HG03159 (cell line): ENCODE data around the gene MTR.

Source experiments
- ATAC-seq: cut with Tn5 transposase; IDR thresholded peaks from one replicate; pipeline ENCODE4 v1.9.1; 2021; ENCODE audit warnings: mild to moderate bottlenecking, moderate library complexity; ENCODE audit not compliant: unreplicated experiment

Gene MTR

DNA sequence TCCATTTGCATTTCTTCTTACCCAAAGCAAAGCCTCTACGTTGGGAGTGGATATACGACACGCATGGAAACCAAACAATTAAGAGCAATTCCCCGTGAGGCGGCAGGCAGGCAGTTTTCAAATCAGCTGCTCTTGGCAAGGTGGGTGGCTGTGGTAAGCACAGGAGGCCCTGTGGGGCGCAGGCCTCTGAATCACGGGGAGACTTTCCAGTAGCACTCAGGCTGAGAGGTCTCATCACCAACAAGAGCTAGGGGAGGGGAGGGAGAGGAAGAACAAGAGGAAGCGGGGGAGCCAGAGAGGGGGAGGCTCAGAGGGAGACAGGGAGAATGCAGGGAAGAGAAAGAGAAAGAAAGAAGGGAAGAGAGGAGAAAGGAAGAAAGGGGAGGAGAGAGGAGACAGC is 152.7 kb downstream of the MTR start:
- ATAC-seq = no peak

- ATAC-seq = no peak
Measured at GRCh38 chr1:236948381-236948780, 153.3 kb downstream of the MTR start.

DNA sequence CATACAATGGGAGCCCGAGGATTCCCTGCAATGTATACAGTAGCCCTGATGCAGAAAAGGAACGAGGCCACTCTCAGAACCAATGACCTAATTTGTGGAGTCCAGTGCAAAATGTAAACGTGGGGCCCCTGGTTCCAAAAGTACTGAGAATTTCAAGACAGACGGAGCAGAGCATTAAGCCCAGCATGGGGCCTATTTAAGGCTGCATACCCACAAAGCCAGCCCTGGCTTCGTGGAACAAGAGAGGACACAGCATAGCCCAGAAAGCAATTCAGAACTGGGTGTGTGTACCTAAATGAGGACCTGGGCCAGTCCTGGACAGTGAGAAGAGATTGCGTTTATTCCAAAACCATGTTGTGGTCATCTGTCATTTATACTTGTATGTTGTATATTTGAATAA is 153.9 kb downstream of the MTR start:
- no peak for ATAC-seq

DNA sequence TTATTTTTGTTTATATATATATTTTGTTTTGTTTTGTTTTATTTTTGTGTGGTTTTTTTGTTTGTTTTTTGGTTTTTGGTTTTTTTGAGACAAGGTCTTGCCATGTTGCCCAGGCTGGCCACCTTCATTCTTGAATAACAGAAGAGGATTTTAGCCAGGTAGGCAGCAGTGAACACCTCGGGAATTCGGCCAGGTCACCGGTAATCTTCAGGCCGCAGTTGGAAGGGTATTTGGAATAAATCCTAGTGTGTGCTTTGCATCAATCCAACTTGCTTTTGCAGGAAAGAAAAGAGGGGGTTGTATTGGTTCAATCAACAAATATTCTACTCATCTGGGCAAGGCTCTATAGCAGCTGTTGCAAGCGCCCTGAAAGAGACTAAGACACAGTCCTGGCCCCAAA is 155.3 kb downstream of the MTR start:
- no peak for ATAC-seq

- ATAC-seq = no peak
Measured at GRCh38 chr1:236951672-236952071, 156.6 kb downstream of the MTR start.

DNA sequence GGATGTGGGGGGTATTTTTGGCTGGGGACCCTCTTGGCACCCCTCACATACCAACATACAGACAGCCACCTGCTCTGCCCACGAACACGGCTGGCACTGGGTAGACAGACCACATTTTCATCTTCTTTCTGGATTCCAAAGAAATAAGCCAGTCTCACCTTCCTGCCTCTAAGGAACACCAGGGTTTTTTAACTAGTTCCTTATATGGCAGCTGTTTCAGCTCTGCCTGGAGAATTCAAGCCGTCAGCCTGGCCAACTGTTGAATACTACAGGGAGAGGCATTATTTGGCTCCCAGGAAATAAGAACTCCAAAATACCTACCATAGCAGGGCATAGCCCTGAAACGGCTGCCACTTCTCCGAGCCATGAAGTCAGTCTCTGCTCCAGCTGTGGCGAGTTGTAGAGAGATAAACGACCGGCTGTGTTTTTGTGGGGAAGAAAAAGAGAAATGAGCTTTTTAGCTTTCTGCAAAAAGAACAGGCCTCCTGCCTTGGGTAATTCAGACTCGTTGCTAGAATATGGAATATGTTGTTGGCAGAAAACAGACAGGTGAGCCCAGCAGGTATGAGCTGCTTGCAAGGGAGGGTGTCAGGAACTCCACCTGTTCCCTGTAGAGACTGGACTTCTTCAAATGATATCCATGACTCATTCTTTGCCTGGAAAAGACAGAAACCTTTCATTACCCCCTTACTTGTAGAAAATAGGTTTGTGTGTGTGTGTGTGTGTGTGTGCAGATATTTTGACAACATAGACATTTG is 157.3 kb downstream of the MTR start:
- no peak for ATAC-seq

GRCh38 chr1:236953151-236953700 is 158.1 kb downstream of the MTR start:
- no peak for ATAC-seq
